NCI-H2171 treated with DMSO at 0.1 percent for 48 hours (cell line): ENCODE data around the gene CAP2.

Source experiments
- DNase-seq: peaks from one replicate; lab custom pipeline; 2025; lab: John Stamatoyannopoulos, UW

The CAP2 gene

GRCh38 chr6:17475606-17476244, 82.3 kb downstream of the CAP2 start:
- DNase-seq: peak; percentile 56

GRCh38 chr6:17476511-17476910, 83.1 kb downstream of the CAP2 start:
- peak; percentile 9 for DNase-seq

- no peak for DNase-seq
Observed at GRCh38 chr6:17477356-17477755, 84.0 kb downstream of the CAP2 start.

- DNase-seq: no peak
Observed at GRCh38 chr6:17478223-17478907, 85.0 kb downstream of the CAP2 start.

- no peak for DNase-seq
Observed at GRCh38 chr6:17478946-17479345, 85.6 kb downstream of the CAP2 start.

GRCh38 chr6:17480476-17480875, 87.1 kb downstream of the CAP2 start:
- DNase-seq: no peak

- DNase-seq: peak; percentile 20
Observed at GRCh38 chr6:17482711-17483110, 89.3 kb downstream of the CAP2 start.

- DNase-seq: no peak
Observed at GRCh38 chr6:17483391-17484016, 90.1 kb downstream of the CAP2 start.

GRCh38 chr6:17484201-17484849, 90.9 kb downstream of the CAP2 start:
- peak; percentile 98 for DNase-seq

GRCh38 chr6:17485181-17485580, 91.8 kb downstream of the CAP2 start:
- DNase-seq: peak; percentile 94

- no peak for DNase-seq
Observed at GRCh38 chr6:17485946-17486345, 92.6 kb downstream of the CAP2 start.

GRCh38 chr6:17486680-17487079, 93.3 kb downstream of the CAP2 start:
- no peak for DNase-seq

- peak; percentile 75 for DNase-seq
Observed at GRCh38 chr6:17490724-17491123, 97.3 kb downstream of the CAP2 start.

- peak; percentile 38 for DNase-seq
Observed at GRCh38 chr6:17491416-17492142, 98.2 kb downstream of the CAP2 start.

GRCh38 chr6:17492350-17492749, 99.0 kb downstream of the CAP2 start:
- DNase-seq: no peak

- DNase-seq: no peak
Observed at GRCh38 chr6:17493286-17493685, 99.9 kb downstream of the CAP2 start.

GRCh38 chr6:17494177-17494576, 100.8 kb downstream of the CAP2 start:
- DNase-seq: no peak

- DNase-seq: no peak
Observed at GRCh38 chr6:17494919-17495318, 101.5 kb downstream of the CAP2 start.

- DNase-seq: no peak
Observed at GRCh38 chr6:17497535-17498095, 104.2 kb downstream of the CAP2 start.

GRCh38 chr6:17501442-17501841, 108.0 kb downstream of the CAP2 start:
- no peak for DNase-seq

- DNase-seq: no peak
Observed at GRCh38 chr6:17501982-17502704, 108.7 kb downstream of the CAP2 start.
